HUES48 (cell line): ENCODE results near the gene ATG9A.

Experiments
- H3K27ac ChIP-seq: one replicate; pipeline ENCODE4 v1.7.0; 2013; ENCODE audit warnings: low read depth, low read length, inconsistent platforms
- H3K27me3 ChIP-seq: 2 replicates; pipeline ENCODE4 v1.6.1; 2013; ENCODE audit warnings: mild to moderate bottlenecking, low read length; ENCODE audit not compliant: control insufficient read depth, insufficient read depth
- H3K36me3 ChIP-seq: 2 replicates; pipeline ENCODE4 v1.6.1; 2013; ENCODE audit warnings: low read length; ENCODE audit not compliant: control insufficient read depth, insufficient read depth
- H3K4me1 ChIP-seq: 2 replicates; pipeline ENCODE4 v1.6.1; 2013; ENCODE audit warnings: mild to moderate bottlenecking, low read length; ENCODE audit not compliant: control insufficient read depth, insufficient read depth
- H3K4me3 ChIP-seq: 2 replicates; pipeline ENCODE4 v1.5.1; 2013; ENCODE audit warnings: mild to moderate bottlenecking, low read depth, low read length
- H3K9ac ChIP-seq: 2 replicates; pipeline ENCODE4 v1.6.1; 2013; ENCODE audit warnings: mild to moderate bottlenecking, low read depth, low read length, moderate library complexity
- H3K9me3 ChIP-seq: 2 replicates; pipeline ENCODE4 v1.6.1; 2013; ENCODE audit warnings: low read length; ENCODE audit not compliant: control insufficient read depth, insufficient read depth

Gene ATG9A

GRCh38 chr2:219218732-219219701 lies 10.4 kb downstream of the ATG9A start, which contains the start of gene ABCB6:
Gene ABCB6 (minus strand): TSS chr2:219218958. CDS start chr2:219218673, 285 bp downstream.
- Histone ChIP-seq H3K9ac (peak within 1 kb of the TSS; percentile 83), H3K9me3 (no peaks in the 10 kb centered on the region), H3K4me3 (peak within 1 kb of the TSS; percentile 74), H3K4me1 (peaks cover 4% of the 10 kb centered on the region; the same call in 1 of the 2 replicates), H3K27me3 (no peaks in the 10 kb centered on the region), H3K36me3 (peaks cover 53% of the 10 kb centered on the region), H3K27ac (peak within 1 kb of the TSS; percentile 74)

- H3K4me3 ChIP-seq, result peak overlapping the region; percentile 74
- peaks cover 52% of the 10 kb centered on the region for H3K36me3 ChIP-seq
- peak overlapping the region; percentile 83 for H3K9ac ChIP-seq
- H3K27me3 ChIP-seq, result no peaks in the 10 kb centered on the region
- H3K27ac ChIP-seq, result peak overlapping the region; percentile 74
- H3K4me1 ChIP-seq, result peaks cover 4% of the 10 kb centered on the region; the same call in 1 of the 2 replicates
- H3K9me3 ChIP-seq, result no peaks in the 10 kb centered on the region
Measured at GRCh38 chr2:219218217-219218731, 11.2 kb downstream of the ATG9A start.

GRCh38 chr2:219216535-219216915 lies 12.9 kb downstream of the ATG9A start:
- no peak overlapping the region for H3K27ac ChIP-seq
- H3K4me1 ChIP-seq, result peaks cover 4% of the 10 kb centered on the region; the same call in 1 of the 2 replicates
- no peak overlapping the region for H3K9ac ChIP-seq
- no peak overlapping the region for H3K4me3 ChIP-seq
- peaks cover 51% of the 10 kb centered on the region for H3K36me3 ChIP-seq
- H3K27me3 ChIP-seq, result no peaks in the 10 kb centered on the region
- no peaks in the 10 kb centered on the region for H3K9me3 ChIP-seq

- Histone ChIP-seq H3K9me3 (no peaks in the 10 kb centered on the region), H3K27ac (no peak overlapping the region), H3K4me1 (peaks cover 4% of the 10 kb centered on the region; the same call in 1 of the 2 replicates), H3K36me3 (peaks cover 49% of the 10 kb centered on the region), H3K9ac (no peak overlapping the region), H3K4me3 (no peak overlapping the region), H3K27me3 (no peaks in the 10 kb centered on the region)
Measured at GRCh38 chr2:219215871-219216534, 13.4 kb downstream of the ATG9A start.

- no peaks in the 10 kb centered on the region for H3K9me3 ChIP-seq
- no peak overlapping the region for H3K9ac ChIP-seq
- H3K27me3 ChIP-seq, result no peaks in the 10 kb centered on the region
- peaks cover 4% of the 10 kb centered on the region; the same call in 1 of the 2 replicates for H3K4me1 ChIP-seq
- H3K4me3 ChIP-seq, result no peak overlapping the region
- H3K36me3 ChIP-seq, result peaks cover 52% of the 10 kb centered on the region
- no peak overlapping the region for H3K27ac ChIP-seq
Measured at GRCh38 chr2:219214786-219215185, 14.7 kb downstream of the ATG9A start.

GRCh38 chr2:219214141-219214540 lies 15.3 kb downstream of the ATG9A start:
- H3K27ac ChIP-seq, result no peak overlapping the region
- no peak overlapping the region for H3K4me3 ChIP-seq
- no peaks in the 10 kb centered on the region for H3K27me3 ChIP-seq
- H3K4me1 ChIP-seq, result peaks cover 2% of the 10 kb centered on the region; the same call in 1 of the 2 replicates
- H3K36me3 ChIP-seq, result peaks cover 58% of the 10 kb centered on the region
- H3K9me3 ChIP-seq, result no peaks in the 10 kb centered on the region
- no peak overlapping the region for H3K9ac ChIP-seq

- Histone ChIP-seq H3K9me3 (no peaks in the 10 kb centered on the region), H3K36me3 (peaks cover 64% of the 10 kb centered on the region), H3K27me3 (no peaks in the 10 kb centered on the region), H3K4me3 (no peak overlapping the region), H3K27ac (no peak overlapping the region), H3K4me1 (no peaks in the 10 kb centered on the region), H3K9ac (no peak overlapping the region)
Measured at GRCh38 chr2:219213486-219214071, 15.9 kb downstream of the ATG9A start.

- Histone ChIP-seq H3K4me1 (no peaks in the 10 kb centered on the region), H3K9ac (no peak overlapping the region), H3K4me3 (no peak overlapping the region), H3K36me3 (peaks cover 70% of the 10 kb centered on the region), H3K27me3 (no peaks in the 10 kb centered on the region), H3K9me3 (no peaks in the 10 kb centered on the region), H3K27ac (no peak overlapping the region)
Measured at GRCh38 chr2:219213026-219213415, 16.4 kb downstream of the ATG9A start.

GRCh38 chr2:219210886-219211362 lies 18.5 kb downstream of the ATG9A start:
- Histone ChIP-seq H3K36me3 (peaks cover 68% of the 10 kb centered on the region), H3K4me1 (0 out of 2 replicates have a peak, but pooled peaks cover 5% of the 10 kb centered on the region), H3K9ac (no peak overlapping the region), H3K27ac (no peak overlapping the region), H3K9me3 (no peaks in the 10 kb centered on the region), H3K27me3 (no peaks in the 10 kb centered on the region), H3K4me3 (no peak overlapping the region)

GRCh38 chr2:219210196-219210885 lies 19.1 kb downstream of the ATG9A start:
- Histone ChIP-seq H3K9ac (no peak overlapping the region), H3K27ac (no peak overlapping the region), H3K9me3 (no peaks in the 10 kb centered on the region), H3K27me3 (no peaks in the 10 kb centered on the region), H3K4me1 (0 out of 2 replicates have a peak, but pooled peaks cover 5% of the 10 kb centered on the region), H3K4me3 (no peak overlapping the region), H3K36me3 (peaks cover 68% of the 10 kb centered on the region)
